ENCODE results near the gene ZNF487. TPM values are rescaled to one million over a fixed set of nuclear protein-coding genes. Genes with fewer than 3 reads are reported as not detected.
A peak's percentile ranks its signal among the peaks of the same experiment; 100 is the strongest.

The ZNF487 gene
- total RNA-seq, 2 experiments from 2014 or later: 2.3 to 2.7 TPM

GRCh38 chr10:43407576-43408330, 29.2 kb upstream of the ZNF487 start:
- H3K4me1 Mint-ChIP-seq (ENCODE audit: low read depth): peaks cover 32% of the 10 kb centered on the region
- intact Hi-C loops (cut with micrococcal nuclease): loop anchor here (1.0 to 10.0 kb wide), 3 partner anchors 10 to 770 kb away; partner anchors contain the start of gene ZNF33B
- peaks cover 52% of the 10 kb centered on the region for H3K36me3 Mint-ChIP-seq (ENCODE audit: low read depth)
- peak; percentile 94 for DNase-seq
- CTCF ChIA-PET: interaction anchor here (0.6 to 1.1 kb wide), 7 partner anchors 11 to 55 kb away, joined by 3 to 6 read pairs (median 3); no protein-coding TSS in a partner anchor
- H3K27me3 Mint-ChIP-seq (ENCODE audit: low read depth): no peaks in the 10 kb centered on the region
- peak overlapping the region; percentile 96 for H3K27ac Mint-ChIP-seq
- peak overlapping the region; percentile 88 for H3K4me3 Mint-ChIP-seq
- no peaks in the 10 kb centered on the region for H3K9me3 Mint-ChIP-seq

- H3K27ac Mint-ChIP-seq: peak overlapping the region; percentile 96
- DNase-seq: no peak
- H3K36me3 Mint-ChIP-seq (ENCODE audit: low read depth): peaks cover 47% of the 10 kb centered on the region
- H3K4me1 Mint-ChIP-seq (ENCODE audit: low read depth): peaks cover 26% of the 10 kb centered on the region
- intact Hi-C loops (cut with micrococcal nuclease): loop anchor here (5.0 to 10.0 kb wide), 2 partner anchors 406 to 771 kb away; partner anchors contain the start of gene ZNF33B
- no peaks in the 10 kb centered on the region for H3K27me3 Mint-ChIP-seq (ENCODE audit: low read depth)
- H3K9me3 Mint-ChIP-seq: no peaks in the 10 kb centered on the region
- peak overlapping the region; percentile 88 for H3K4me3 Mint-ChIP-seq
- CTCF ChIA-PET: no interaction called here
Measured at GRCh38 chr10:43408331-43408709, 28.6 kb upstream of the ZNF487 start.

GRCh38 chr10:43408710-43409384, 28.1 kb upstream of the ZNF487 start, which contains the start of gene HNRNPF:
HNRNPF (minus strand) TSS chr10:43409186; CDS start chr10:43387884, 21,302 bp downstream.
- H3K27ac Mint-ChIP-seq: peak within 1 kb of the TSS; percentile 96
- no peaks in the 10 kb centered on the region for H3K27me3 Mint-ChIP-seq (ENCODE audit: low read depth)
- peak; percentile 94 for DNase-seq
- H3K4me3 Mint-ChIP-seq: peak within 1 kb of the TSS; percentile 88
- CTCF ChIA-PET: interaction anchor here (1.4 kb wide), 1 partner anchor 10 kb away, joined by 3 read pairs; no protein-coding TSS in a partner anchor
- H3K9me3 Mint-ChIP-seq: no peaks in the 10 kb centered on the region
- H3K36me3 Mint-ChIP-seq (ENCODE audit: low read depth): peaks cover 43% of the 10 kb centered on the region
- intact Hi-C loops (cut with micrococcal nuclease): loop anchor here (1.0 to 10.0 kb wide), 5 partner anchors 11 to 772 kb away; partner anchors contain the start of gene ZNF33B
- H3K4me1 Mint-ChIP-seq (ENCODE audit: low read depth): peaks cover 22% of the 10 kb centered on the region

GRCh38 chr10:43409385-43410109, 27.4 kb upstream of the ZNF487 start:
- Mint-ChIP-seq H3K27ac (peak overlapping the region; percentile 96), H3K4me1 (ENCODE audit: low read depth) (peaks cover 16% of the 10 kb centered on the region), H3K9me3 (no peaks in the 10 kb centered on the region), H3K4me3 (peak overlapping the region; percentile 88), H3K27me3 (ENCODE audit: low read depth) (no peaks in the 10 kb centered on the region), H3K36me3 (ENCODE audit: low read depth) (peaks cover 36% of the 10 kb centered on the region)
- intact Hi-C loops (cut with micrococcal nuclease): loop anchor here (1.0 to 10.0 kb wide), 5 partner anchors 11 to 772 kb away; partner anchors contain the start of gene ZNF33B
- CTCF ChIA-PET: interaction anchor here (1.4 kb wide), 1 partner anchor 9 kb away, joined by 3 read pairs; no protein-coding TSS in a partner anchor
- DNase-seq: peak; percentile 82

- Mint-ChIP-seq H3K4me1 (ENCODE audit: low read depth) (peaks cover 12% of the 10 kb centered on the region), H3K36me3 (ENCODE audit: low read depth) (peaks cover 30% of the 10 kb centered on the region), H3K9me3 (no peaks in the 10 kb centered on the region), H3K4me3 (peak overlapping the region; percentile 88), H3K27me3 (ENCODE audit: low read depth) (no peaks in the 10 kb centered on the region), H3K27ac (peak overlapping the region; percentile 96)
- DNase-seq: no peak
- CTCF ChIA-PET: no interaction called here
- intact Hi-C loops (cut with micrococcal nuclease): no loop called here
Measured at GRCh38 chr10:43410345-43410744, 26.6 kb upstream of the ZNF487 start.

GRCh38 chr10:43411536-43411935, 25.4 kb upstream of the ZNF487 start:
- DNase-seq: no peak
- Mint-ChIP-seq H3K27ac (no peak overlapping the region), H3K27me3 (ENCODE audit: low read depth) (no peaks in the 10 kb centered on the region), H3K36me3 (ENCODE audit: low read depth) (peaks cover 18% of the 10 kb centered on the region), H3K4me1 (ENCODE audit: low read depth) (peaks cover 12% of the 10 kb centered on the region), H3K9me3 (no peaks in the 10 kb centered on the region), H3K4me3 (no peak overlapping the region)
- CTCF ChIA-PET: interaction anchor here (0.6 kb wide), 1 partner anchor 272 kb away, joined by 4 read pairs; no protein-coding TSS in a partner anchor
- intact Hi-C loops (cut with micrococcal nuclease): no loop called here

DNA sequence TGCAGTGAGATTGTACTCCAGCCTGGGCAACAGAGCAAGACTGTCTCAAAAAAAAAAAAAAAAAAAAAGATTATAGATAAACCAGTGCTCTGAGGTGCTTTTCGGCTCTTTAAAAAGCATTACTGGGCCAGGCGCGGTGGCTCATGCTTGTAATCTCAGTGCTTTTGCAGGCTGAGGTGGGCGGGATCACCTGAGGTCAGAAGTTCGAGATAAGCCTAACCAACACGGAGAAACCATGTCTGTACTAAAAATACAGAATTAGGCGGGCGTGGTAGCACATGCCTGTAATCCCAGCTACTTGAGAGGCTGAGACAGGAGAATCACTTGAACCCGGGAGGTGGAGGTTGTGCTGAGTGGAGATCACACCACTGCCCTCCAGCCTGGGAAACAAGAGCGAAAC, 21.4 kb upstream of the ZNF487 start:
- CTCF ChIA-PET: no interaction called here
- no peaks in the 10 kb centered on the region for H3K36me3 Mint-ChIP-seq (ENCODE audit: low read depth)
- DNase-seq: no peak
- peaks cover 31% of the 10 kb centered on the region for H3K4me1 Mint-ChIP-seq (ENCODE audit: low read depth)
- H3K27me3 Mint-ChIP-seq (ENCODE audit: low read depth): no peaks in the 10 kb centered on the region
- H3K4me3 Mint-ChIP-seq: no peak overlapping the region
- H3K9me3 Mint-ChIP-seq: no peaks in the 10 kb centered on the region
- intact Hi-C loops (cut with micrococcal nuclease): no loop called here
- no peak overlapping the region for H3K27ac Mint-ChIP-seq

DNA sequence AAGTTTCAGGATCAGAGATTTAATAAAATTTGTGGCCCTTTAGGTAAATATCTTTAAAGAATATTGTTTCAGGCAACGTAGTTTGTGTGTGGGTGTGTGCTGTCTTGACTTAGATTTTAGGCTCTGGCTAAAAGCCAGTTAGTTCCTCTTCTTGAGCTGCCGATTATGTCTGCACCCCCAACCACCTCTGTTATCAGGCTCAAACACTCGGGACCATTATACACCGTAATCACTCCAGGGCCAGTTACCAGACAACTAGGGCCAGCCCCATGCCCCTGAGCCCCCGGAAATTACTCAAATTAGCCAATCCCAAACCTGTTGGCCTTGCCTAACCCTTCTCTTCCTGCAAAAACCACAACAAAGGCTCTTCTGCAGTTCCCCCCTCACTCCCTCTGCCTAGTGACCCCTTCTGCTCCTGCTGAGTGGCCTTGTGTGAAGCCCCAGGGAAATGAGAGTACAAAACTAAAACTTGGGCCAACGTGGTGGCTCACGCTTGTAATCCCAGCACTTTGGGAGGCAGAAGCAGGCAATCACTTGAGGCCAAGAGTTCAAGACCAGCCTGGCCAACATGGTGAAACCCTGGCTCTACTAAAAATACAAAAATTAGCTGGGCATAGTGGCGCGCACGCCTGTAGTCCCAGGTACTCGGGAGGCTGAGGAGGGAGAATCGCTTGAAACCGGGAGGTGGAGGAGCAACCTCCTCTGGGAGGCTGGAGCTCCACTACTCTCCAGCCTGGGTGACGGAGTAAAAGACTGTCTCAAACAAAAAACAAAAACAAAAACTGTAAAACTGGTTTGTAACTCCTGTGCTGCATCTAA, 18.8 kb upstream of the ZNF487 start:
- CTCF ChIA-PET: interaction anchor here (0.6 to 2.2 kb wide), 4 partner anchors 9 to 38 kb away, joined by 3 to 7 read pairs (median 4); partner anchors contain the start of gene HNRNPF
- Mint-ChIP-seq H3K4me1 (ENCODE audit: low read depth) (peaks cover 35% of the 10 kb centered on the region), H3K36me3 (ENCODE audit: low read depth) (no peaks in the 10 kb centered on the region), H3K4me3 (peak overlapping the region; percentile 54), H3K27ac (peak overlapping the region; percentile 92), H3K9me3 (no peaks in the 10 kb centered on the region), H3K27me3 (ENCODE audit: low read depth) (no peaks in the 10 kb centered on the region)
- peak; percentile 76 for DNase-seq
- intact Hi-C loops (cut with micrococcal nuclease): loop anchor here (1.0 kb wide), 1 partner anchor 9 kb away; no protein-coding TSS in a partner anchor

GRCh38 chr10:43419997-43420368, 16.9 kb upstream of the ZNF487 start:
- no peaks in the 10 kb centered on the region for H3K36me3 Mint-ChIP-seq (ENCODE audit: low read depth)
- H3K9me3 Mint-ChIP-seq: no peaks in the 10 kb centered on the region
- no peak for DNase-seq
- peaks cover 35% of the 10 kb centered on the region for H3K4me1 Mint-ChIP-seq (ENCODE audit: low read depth)
- H3K4me3 Mint-ChIP-seq: peak overlapping the region; percentile 65
- intact Hi-C loops (cut with micrococcal nuclease): loop anchor here (1.0 kb wide), 3 partner anchors 11 to 23 kb away; partner anchors contain the start of gene HNRNPF
- H3K27ac Mint-ChIP-seq: peak overlapping the region; percentile 91
- CTCF ChIA-PET: interaction anchor here (0.6 to 2.2 kb wide), 5 partner anchors 16 to 697 kb away, joined by 3 to 7 read pairs (median 3); no protein-coding TSS in a partner anchor
- no peaks in the 10 kb centered on the region for H3K27me3 Mint-ChIP-seq (ENCODE audit: low read depth)

DNA sequence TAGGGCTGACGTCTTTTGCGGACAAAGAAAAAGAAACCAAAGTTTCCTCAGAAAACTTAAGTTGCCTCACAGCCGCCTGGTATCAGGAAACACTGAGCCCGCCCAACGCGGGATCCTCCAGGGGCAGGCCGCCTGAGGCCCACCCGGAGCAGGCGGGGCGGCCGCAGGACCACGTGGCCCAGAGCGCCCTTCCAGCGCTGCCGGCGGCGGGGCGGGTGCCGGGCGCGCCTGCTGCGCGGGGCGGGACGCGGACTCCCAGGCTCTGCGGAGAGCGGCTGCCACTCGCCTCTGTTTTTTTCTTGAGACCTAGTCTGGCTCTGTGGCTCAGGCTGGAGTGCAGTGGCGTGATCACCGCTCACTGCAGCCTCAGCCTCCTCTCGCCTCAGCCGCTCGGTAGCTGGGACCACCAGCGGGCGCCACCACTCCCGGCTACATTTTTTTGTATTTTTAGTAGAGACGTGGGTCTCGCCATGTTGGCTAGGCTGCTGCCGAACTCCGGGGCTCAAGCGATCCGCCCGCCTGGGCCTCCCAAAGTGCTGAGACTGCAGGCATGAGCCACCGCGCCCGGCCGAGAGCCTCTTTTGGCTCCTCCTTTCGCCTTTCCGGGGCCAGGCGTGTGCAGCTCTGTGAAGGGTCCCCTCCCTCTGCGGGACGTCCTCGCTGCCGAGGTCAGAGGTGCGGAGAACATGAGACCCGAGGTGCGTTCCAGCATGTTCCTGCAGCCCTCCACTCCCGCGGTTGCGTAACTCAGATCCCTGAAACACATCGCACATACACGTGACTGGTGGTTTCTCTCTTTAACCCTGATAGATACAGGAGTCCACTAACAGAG, 16.3 kb upstream of the ZNF487 start:
- peaks cover 35% of the 10 kb centered on the region for H3K4me1 Mint-ChIP-seq (ENCODE audit: low read depth)
- H3K9me3 Mint-ChIP-seq: no peaks in the 10 kb centered on the region

More for the DNA sequence above, 16.3 kb upstream of the ZNF487 start:
- Mint-ChIP-seq H3K36me3 (ENCODE audit: low read depth) (no peaks in the 10 kb centered on the region), H3K27me3 (ENCODE audit: low read depth) (no peaks in the 10 kb centered on the region), H3K4me3 (peak overlapping the region; percentile 87), H3K27ac (peak overlapping the region; percentile 95)
- peak; percentile 78 for DNase-seq
- CTCF ChIA-PET: interaction anchor here (0.6 to 1.3 kb wide), 3 partner anchors 23 to 698 kb away, joined by 3 read pairs; no protein-coding TSS in a partner anchor
- intact Hi-C loops (cut with micrococcal nuclease): loop anchor here (1.0 kb wide), 3 partner anchors 11 to 23 kb away; partner anchors contain the start of gene HNRNPF
